GM12891 (cell line): ENCODE measurements around the gene ENTPD1.
A peak's percentile ranks its signal among the peaks of the same experiment; 100 is the strongest.

Experiments
- POLR2A ChIP-seq: IDR thresholded peaks from 2 replicates; pipeline ENCODE4 v1.6.1; 2011; ENCODE audit warnings: low read depth, low read length, control low read depth
- TAF1 ChIP-seq: IDR thresholded peaks from 2 replicates; pipeline ENCODE4 v1.6.1; 2011; ENCODE audit warnings: low read depth, low read length, control low read depth

GRCh38 chr10:95837783-95838182, 81.8 kb downstream of the ENTPD1 start:
- TF ChIP-seq POLR2A (no peak; the same call in 1 of the 2 replicates), TAF1 (peak; percentile 47; the same call in 1 of the 2 replicates)
